ENCODE results near the gene PARP4.
"Not testable (repeated sequence)": the region's sequence is repeated elsewhere in the genome, so short reads cannot be mapped to it uniquely, and the experiment has no call there.

Gene PARP4

DNA sequence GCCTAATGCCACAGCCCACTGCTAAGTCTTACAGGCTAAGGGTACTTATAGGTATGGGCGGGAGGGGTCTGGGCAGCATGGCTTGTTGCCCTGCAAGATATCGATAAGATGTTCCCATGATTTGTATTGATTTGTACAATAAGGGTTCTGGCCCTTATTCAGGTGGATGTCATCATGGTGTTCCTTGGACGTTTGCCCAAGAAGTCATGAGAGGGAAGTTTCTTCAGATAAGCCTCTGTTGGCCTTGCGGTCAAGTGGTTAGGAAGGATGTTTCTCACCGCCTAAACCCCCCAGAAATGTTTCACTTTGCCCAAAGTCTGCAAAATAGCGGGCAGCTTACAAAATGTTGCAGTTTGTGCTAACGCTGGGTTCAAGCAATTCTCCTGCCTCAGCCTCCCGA, 7.3 kb downstream of the PARP4 start:
- no peak for DNase-seq

- no peak for DNase-seq
Measured at GRCh38 chr13:24503379-24503696, 9.2 kb downstream of the PARP4 start.

DNA sequence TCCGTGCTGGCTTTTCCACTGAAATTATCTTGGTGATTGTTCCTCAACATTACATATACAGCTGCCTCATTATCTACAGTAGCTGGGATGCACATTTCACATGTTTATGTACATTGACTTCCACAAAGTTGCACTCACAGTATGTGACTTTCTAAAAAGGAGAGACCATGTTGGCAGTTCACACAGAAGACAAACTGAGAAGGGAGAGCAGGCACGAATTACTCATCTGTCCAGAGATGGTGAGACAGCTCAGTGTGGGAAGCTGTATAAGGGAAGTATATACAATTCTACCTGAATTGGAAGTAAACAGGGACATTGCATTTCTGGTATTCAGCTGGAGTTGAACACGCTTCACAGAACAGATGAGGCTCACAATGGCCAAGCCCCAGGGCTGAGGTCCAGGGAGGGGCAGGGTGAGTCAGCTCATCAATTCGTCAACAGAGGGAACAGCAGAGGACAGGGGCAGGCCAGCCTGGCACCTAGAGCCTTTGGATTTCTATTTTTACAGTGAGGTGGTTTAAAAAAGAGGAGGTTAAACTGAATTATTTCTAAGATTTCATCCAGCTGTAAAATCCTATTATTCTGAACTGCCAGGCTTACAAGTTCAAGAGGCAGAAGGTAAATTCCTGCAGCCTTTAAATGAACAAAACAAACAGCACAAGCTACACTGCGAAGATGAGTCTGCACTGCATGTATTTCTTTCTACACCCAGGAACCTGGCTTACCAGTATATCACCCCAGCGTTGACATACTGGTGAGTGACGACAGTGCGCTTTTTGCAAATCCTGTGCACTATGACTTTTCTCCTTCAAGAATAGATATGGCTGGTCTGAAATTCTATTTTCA, 9.8 kb downstream of the PARP4 start:
- DNase-seq, result no peak

DNA sequence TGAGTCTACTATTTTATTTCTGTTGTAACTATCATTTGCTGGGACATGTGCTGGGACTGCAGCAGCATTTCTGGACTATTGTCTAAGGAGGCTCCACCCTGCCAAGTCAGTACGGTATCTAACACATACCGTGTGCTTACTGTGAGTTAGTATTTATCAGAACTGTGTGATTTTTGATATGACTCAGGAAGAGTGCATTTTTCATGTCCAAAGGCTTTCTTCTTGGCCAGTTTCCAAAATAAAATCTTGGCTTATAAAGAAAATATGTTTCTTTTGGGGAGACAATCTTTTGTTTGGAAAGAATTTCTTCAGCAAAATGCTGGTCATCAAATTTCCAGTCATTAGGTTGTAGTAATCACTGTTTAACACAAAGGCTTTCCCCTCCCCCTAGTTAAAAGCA, 11.6 kb downstream of the PARP4 start:
- no peak for DNase-seq

GRCh38 chr13:24497742-24498141, 14.8 kb downstream of the PARP4 start:
- no peak for DNase-seq

- not testable (repeated sequence) for DNase-seq
Measured at GRCh38 chr13:24496295-24496694, 16.3 kb downstream of the PARP4 start.

DNA sequence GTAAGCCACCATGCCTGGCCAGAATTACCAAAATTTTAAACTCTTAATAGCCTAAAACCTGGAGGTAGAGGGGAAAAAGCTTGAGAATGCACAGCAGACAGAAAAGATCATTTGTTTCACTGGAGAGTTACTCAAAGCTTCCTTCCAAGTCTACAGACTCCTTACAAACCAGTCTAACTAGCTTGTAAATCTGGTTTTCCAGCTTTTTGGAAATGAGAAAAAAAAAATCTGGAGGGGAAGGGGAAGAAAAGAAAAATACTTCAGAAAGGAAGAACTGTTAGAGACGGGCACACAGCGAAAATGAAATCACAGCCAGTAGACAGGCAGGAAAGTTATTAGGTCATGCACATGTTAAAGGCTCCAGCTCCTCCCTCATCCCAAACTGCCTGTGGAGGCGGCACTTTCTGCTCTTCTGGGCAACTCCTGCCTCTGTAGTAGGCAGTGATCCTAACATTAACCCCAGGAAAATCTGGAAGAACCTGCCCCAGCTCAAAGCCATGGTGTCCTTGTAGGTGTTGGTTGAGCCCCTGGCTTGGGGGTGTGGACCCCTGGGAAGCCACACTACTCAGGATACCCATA, 17.3 kb downstream of the PARP4 start:
- no peak for DNase-seq

DNA sequence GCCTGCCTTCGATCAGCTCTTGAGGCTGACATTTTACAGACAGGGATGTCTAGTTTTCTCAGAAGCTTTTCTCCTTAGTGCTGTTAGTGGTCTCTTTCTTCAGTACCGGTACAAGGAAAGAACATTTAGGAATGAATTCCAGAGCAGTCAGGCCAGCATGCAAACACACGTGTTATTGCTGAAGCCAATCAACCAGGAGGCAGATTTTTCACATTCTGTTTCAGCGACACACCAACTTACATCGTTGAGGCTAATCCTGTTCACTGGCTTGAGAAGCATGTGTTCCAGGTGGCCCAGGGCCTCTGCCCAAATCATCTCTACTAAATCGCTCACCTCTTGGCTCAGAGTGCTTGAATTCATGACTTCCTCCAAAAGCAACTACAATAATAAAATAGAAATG, 19.2 kb downstream of the PARP4 start:
- DNase-seq, result no peak

DNA sequence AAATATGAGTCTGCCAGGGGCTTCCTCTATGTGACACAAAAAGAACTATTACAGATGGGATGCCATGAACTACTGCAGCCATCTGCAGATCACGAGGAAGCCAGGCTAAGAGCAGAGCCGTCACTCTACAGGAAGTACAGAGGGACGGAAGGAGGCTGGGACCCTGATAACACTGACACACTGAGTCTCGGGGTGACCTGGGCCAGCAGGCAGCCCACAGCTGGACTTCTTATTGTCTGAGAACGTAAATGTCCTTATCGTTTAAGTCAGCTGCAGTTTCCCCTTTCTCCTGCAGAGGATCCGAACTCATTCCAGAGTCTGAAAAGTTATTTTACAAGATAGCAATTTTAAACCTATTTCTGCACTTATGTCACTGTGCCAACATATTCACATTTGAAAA, 20.7 kb downstream of the PARP4 start:
- DNase-seq, result no peak

DNA sequence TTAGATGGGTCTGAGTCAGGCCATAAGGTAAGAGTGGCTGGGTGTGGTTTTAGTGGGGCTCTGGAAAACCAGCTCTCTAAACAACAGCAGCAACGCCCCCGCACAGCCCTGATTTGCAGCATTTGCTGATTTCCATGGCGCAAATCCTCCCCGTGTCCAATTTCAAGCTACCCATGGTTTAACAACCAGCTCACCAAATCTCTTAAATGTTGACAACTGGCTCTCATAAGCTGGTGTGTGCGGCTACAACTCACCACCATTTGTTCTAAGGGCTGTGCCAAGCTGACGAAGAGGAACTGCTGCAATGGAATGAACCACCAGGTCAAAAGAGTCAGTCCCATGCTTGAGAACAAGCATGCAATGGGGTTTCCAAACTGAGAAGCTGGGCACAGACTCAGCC, 22.9 kb downstream of the PARP4 start:
- DNase-seq, result no peak

DNA sequence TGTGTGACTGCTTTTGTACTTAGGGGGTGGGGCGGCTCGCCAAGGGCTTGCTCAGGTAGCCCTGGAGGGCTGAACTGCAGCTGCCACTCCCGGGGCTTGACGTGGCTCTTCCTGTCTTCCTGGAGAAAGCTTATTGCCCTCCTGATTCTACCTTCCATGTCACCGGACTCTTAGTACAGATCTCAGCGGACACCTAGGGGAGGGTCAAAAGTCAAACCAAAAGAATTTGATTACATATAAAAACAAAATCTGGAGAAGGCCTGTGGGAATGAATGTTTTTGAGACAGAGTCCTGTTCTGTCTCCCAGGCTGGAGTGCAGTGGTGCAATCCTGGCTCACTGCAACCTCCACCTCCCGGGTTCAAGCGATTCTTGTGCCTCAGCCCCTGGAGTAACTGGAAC, 24.5 kb downstream of the PARP4 start:
- DNase-seq, result not testable (repeated sequence)

- DNase-seq, result not testable (repeated sequence)
Measured at GRCh38 chr13:24486017-24486657, 26.4 kb downstream of the PARP4 start.

DNA sequence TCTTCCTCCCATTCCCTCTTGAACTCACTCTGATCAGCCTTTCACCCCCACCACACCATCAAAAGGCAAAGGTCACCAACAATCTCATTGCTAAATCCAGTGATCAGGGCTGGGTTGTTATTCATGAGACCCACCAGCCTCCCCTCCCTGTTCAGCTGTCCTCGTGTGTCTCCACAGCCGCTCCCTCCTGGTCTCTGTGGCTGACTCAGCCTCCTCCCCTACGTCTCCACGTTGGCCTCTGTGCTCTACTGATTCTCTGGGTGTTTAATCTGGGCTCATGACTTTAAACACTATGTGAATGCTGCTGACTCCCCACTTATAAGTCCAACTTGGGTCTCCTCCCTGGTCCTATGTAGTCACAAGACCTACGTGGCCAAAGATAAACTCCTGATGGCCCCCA, 38.9 kb downstream of the PARP4 start:
- no peak for DNase-seq

DNA sequence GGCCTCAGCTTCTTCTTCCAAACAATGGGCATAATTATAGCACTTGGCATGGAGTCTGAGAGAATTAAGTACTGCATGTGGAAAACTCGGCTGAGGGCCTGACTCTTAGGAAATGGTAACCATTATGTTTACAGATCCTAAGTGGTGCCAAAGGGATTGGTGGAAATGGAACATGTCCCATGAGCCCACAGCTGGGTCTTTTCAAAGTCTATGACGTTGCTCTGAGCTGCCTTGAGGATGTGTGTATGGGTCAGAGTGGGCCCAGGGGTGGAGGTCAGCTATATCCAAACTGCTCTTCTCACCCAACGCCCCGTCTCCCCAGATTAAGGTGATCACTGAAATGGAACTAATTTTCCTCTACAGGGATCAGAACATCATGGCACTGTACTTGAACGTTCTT, 40.4 kb downstream of the PARP4 start:
- DNase-seq, result not testable (repeated sequence)

DNA sequence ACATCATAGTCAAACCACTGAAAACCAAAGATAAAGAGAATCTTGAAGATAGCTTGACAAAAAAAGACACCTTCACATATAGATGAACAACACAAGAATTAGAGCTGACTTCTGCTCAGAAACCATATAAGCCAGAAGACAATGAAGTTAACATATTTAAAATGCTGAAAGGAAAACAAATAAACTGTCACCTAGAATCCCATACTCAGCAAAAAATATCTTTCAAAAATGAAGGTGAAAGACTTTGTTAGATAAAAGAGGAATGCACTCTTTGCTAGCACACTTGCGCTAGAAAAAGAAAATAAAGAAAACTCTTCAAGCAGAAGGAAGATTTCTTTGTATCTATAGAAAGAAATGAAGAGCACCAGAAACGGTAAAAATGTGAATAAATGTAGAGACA, 49.5 kb downstream of the PARP4 start:
- DNase-seq, result no peak

- DNase-seq, result no peak
Measured at GRCh38 chr13:24460256-24460655, 52.3 kb downstream of the PARP4 start.

DNA sequence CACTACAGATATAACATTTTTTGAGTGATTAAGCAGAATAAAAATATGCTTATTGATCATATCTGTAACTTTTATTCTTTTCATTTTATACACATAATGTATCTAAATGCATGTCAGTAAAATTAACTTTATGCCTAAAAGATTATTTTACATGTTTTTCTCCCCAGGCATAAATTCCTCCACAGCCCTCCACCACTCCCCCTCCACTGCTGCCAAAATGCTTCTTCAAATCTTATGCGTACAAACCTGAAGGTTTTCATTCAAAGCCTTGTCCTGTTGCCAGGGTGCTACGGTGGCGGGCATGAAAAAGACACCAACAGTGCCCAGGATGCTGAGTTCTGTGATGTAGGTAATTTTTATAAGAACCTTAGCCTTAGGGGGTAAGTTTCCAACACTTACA, 52.9 kb downstream of the PARP4 start:
- DNase-seq, result no peak

DNA sequence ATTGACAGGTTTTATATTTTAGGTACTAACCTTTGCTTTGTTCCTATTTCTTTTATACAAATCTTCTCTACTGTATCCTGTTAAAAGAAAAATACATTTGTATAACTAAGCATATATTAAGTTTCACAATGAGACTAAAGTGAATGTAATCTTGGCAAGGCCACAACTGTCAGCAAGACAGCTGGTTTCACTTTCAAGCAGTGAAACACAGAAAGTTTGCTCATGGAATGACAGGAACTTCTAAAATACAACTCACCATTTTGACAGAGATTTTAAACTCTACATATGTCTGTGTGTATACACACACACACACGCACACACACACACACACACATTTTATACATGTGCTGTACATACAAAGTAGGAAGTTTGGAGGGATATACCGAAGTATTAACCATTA, 53.3 kb downstream of the PARP4 start:
- no peak for DNase-seq

DNA sequence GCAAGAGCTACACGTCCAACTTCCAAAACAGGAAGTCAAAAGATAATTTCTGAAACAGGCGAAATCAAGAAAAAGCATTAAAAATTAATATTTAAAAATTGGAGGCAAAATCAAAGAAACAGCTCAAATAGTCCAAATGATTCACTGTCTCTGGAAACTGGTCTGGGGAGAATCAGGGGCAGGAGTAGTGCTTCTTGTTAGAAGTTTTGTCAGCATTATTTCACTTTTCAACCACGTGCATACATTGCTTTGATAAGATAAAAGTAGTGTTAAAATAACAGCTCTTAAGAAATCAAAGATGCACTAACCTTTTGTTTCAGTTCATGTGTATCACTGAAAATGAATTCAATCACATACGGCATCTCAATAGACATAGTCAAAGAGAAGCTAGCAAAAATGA, 53.8 kb downstream of the PARP4 start:
- no peak for DNase-seq

- DNase-seq, result no peak
Measured at GRCh38 chr13:24456396-24456795, 56.2 kb downstream of the PARP4 start.

DNA sequence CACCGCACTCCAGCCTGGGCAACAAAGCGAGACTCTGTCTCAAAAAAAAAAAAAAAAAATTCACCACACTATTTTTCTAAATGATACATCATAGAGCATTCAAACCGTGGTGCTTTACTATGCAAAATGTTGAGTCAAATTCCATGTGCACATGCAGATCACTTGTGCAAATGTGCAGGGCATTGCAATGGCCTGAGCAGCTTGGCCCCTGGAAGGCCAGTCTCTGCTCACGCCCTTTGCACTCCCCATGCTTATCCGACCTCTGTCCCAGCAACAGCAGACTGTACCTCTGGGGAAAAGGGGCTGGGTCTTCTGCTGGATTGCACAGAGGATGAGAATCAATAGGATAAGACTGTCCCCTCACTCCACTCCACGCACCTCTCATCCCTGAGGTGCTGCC, 58.5 kb downstream of the PARP4 start:
- DNase-seq, result no peak

DNA sequence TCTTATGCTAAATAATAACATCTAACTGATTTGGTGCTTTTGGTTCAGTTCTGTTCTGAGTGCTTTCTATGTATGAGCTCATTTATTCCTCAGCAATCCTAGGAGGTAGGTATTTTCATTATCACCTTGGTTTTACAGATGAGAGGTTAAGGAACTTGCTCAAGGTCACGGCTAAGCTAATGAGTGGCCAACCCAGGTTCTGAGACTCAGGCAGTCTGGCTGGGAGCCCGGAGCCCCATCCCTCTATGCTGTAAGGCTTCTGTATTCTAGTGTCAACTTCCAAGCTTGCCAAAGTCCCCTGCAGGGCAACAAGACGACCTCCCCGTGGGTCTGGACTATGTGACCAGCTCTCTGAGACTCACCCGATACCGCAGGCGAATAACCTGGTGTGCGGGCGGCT, 60.5 kb downstream of the PARP4 start:
- no peak for DNase-seq

DNA sequence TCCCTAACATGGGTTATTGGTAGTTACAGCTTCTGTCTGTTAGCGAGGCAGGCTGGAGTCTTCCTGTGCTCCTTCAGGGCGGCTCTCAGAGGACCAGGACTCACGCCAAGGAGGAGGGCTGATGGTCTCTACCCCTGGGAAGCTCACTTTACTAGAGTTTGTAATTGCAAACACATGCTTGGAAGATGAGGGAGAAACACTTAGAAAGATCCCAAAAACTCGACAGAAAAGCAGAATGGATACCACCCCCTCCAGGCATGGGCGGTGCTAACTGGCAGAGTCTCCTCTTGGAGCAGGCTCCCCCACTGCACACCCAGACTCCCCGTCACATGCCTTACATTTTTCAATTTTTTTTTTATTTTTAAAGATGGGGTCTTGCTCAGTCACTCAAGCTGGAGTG, 62.0 kb downstream of the PARP4 start:
- DNase-seq, result no peak

- not testable (repeated sequence) for DNase-seq
Measured at GRCh38 chr13:24444851-24445250, 67.7 kb downstream of the PARP4 start.

- no peak for DNase-seq
Measured at GRCh38 chr13:24443366-24443765, 69.2 kb downstream of the PARP4 start.

All from cortex of kidney (tissue), 1 donor.